IPS-15b (cell line): Measurements from ENCODE around the gene ANKRD23.
A peak's percentile ranks its signal among the peaks of the same experiment; 100 is the strongest.

Experiments used
- H3K27me3 ChIP-seq: one replicate; pipeline ENCODE4 v1.6.1; 2013; ENCODE audit warnings: low read length; ENCODE audit not compliant: control insufficient read depth, insufficient read depth
- H3K36me3 ChIP-seq: one replicate; pipeline ENCODE4 v1.6.1; 2013; ENCODE audit warnings: low read length; ENCODE audit not compliant: control insufficient read depth, insufficient read depth
- H3K4me1 ChIP-seq: one replicate; pipeline ENCODE4 v1.6.1; 2013; ENCODE audit warnings: mild to moderate bottlenecking, low read length; ENCODE audit not compliant: control insufficient read depth, insufficient read depth
- H3K4me3 ChIP-seq: one replicate; pipeline ENCODE4 v1.5.1; 2013; ENCODE audit warnings: low read depth, low read length
- H3K9ac ChIP-seq: one replicate; pipeline ENCODE4 v1.6.1; 2013; ENCODE audit warnings: low read depth, mild to moderate bottlenecking, low read length
- H3K9me3 ChIP-seq: one replicate; pipeline ENCODE4 v1.6.1; 2013; ENCODE audit warnings: mild to moderate bottlenecking, low read length; ENCODE audit not compliant: control insufficient read depth, insufficient read depth

Gene ANKRD23

DNA sequence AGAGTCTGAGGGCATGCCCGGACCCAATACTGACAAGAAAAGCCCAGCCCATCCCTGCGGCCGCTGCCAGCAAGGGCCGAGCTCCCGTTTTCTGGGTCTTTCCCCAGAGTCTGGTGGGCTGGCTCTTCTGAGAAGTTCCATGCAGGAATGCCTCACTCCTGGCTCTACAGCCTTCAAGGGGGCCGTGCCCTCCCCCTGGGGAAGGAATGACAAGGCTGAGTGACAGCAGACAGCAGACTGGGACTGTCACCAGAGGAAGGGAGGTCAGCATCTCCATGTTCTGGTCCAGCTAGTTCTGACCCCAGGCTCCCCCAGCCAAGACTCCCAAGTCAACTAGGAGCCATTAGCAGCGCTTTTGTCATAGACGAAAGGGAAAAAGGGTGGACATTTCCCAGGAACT is 39.1 kb upstream of the ANKRD23 start:
- no peak overlapping the region for H3K9ac ChIP-seq
- no peaks in the 10 kb centered on the region for H3K36me3 ChIP-seq
- peaks cover 13% of the 10 kb centered on the region for H3K4me1 ChIP-seq
- H3K9me3 ChIP-seq: no peaks in the 10 kb centered on the region
- no peak overlapping the region for H3K4me3 ChIP-seq
- no peaks in the 10 kb centered on the region for H3K27me3 ChIP-seq

DNA sequence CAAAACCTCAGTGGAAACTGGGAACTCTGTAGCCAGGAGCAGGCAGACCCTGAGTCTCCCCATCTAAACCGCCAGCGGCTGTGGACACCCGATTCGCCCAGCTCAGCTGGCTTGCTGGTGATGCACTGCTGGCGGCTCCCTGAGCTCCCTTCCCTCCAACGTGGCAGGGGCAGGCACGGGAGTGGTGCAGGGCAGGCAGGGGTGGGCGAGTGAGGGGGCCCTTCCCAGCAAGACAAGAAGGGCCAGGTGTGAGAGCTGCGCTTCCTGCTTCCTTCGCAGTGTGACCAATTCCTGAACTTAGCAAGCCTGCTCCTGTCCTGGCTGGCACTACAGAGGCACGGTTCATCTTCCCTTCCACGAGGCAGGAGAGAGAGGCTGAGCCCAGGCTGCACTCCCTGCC is 38.4 kb upstream of the ANKRD23 start:
- Histone ChIP-seq H3K36me3 (no peaks in the 10 kb centered on the region), H3K4me1 (peaks cover 13% of the 10 kb centered on the region), H3K4me3 (no peak overlapping the region), H3K9ac (no peak overlapping the region), H3K27me3 (no peaks in the 10 kb centered on the region), H3K9me3 (no peaks in the 10 kb centered on the region)

GRCh38 chr2:96881349-96882195 is 37.8 kb upstream of the ANKRD23 start:
- Histone ChIP-seq H3K4me1 (peaks cover 13% of the 10 kb centered on the region), H3K9me3 (no peaks in the 10 kb centered on the region), H3K36me3 (no peaks in the 10 kb centered on the region), H3K4me3 (peak overlapping the region; percentile 26), H3K9ac (no peak overlapping the region), H3K27me3 (no peaks in the 10 kb centered on the region)

DNA sequence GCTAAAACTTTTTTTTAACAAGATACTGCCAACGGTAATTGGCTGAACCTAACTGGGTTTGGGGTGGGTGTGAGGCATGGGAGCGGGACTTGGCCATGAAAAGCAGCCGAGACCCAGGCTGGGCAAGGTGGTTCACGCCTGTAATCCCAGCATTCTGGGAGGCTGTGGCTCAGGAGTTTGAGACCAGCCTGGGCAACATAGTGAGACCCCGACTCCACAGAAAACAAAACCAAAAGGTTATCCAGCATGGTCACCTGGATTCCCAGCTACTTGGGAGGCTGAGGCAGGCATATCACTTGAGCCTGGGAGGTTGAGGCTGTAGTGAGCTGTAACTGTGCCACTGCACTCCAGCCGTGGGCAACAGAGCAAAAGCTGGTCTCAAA is 37.1 kb upstream of the ANKRD23 start:
- Histone ChIP-seq H3K4me1 (peaks cover 13% of the 10 kb centered on the region), H3K27me3 (no peaks in the 10 kb centered on the region), H3K9ac (no peak overlapping the region), H3K36me3 (no peaks in the 10 kb centered on the region), H3K9me3 (no peaks in the 10 kb centered on the region), H3K4me3 (no peak overlapping the region)

DNA sequence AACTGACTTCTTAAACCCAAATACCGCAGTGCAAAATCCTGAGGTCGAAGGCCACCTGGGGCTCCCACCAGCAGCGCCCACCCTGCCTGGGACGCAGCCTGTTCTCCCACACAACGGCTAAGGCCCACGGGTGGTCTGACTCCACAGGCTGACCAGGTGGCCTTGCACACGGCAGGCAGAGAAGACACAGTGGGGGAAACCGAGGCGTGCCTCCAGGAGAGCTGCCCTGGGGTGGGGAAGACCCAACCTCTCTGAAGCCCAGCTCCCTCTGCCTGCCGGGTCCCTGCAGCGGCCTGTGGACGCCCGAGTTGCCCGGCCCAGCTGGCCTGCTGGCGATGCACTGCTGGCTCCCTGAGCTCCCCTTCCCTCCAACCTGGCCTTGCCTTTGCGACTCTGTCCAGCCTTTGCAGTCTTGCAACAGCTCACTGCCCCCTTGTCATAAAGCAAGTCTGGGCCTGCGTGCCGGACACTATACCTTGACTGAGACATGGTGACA is 35.8 kb upstream of the ANKRD23 start:
- Histone ChIP-seq H3K27me3 (no peaks in the 10 kb centered on the region), H3K4me3 (no peak overlapping the region), H3K36me3 (no peaks in the 10 kb centered on the region), H3K9ac (no peak overlapping the region), H3K9me3 (no peaks in the 10 kb centered on the region), H3K4me1 (peaks cover 17% of the 10 kb centered on the region)

DNA sequence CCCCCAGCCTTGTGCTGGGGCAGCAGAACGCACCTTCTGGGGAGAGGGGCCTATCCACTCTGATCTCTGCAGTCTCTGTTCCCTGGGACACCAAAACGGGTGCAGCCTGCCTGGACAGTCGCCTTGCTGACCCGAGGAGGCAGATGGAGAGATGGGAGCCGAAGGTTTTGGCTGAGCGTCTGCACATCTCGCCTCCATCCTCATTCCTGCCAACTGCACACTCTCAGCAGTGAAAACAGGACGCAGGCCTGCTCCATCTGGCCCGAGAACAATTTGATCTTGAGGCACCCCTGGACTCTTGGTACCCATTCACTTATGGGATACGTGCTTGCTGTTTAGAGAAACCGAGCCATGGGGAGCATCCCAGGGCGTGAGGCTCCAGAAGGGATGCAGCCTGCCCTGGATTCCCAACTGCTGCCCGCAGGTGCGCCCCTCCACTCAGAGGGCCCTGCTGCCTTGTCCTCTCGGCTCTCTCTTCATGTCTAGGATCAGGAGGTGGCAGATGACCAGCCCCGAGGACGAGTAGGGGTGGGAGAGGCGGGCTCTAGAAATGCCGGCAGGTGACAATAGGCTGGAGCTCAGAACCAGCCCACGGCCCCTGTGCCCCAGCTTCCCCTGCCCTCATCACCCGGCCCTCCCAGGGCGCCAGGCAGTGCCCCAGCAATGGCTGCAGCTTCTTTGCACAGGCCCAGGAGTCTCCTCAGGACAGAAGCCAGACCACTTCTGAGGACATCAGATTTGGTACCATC is 35.1 kb upstream of the ANKRD23 start:
- no peaks in the 10 kb centered on the region for H3K9me3 ChIP-seq
- H3K36me3 ChIP-seq: no peaks in the 10 kb centered on the region
- peaks cover 22% of the 10 kb centered on the region for H3K4me1 ChIP-seq
- H3K27me3 ChIP-seq: no peaks in the 10 kb centered on the region
- no peak overlapping the region for H3K9ac ChIP-seq
- H3K4me3 ChIP-seq: no peak overlapping the region

- Histone ChIP-seq H3K27me3 (no peaks in the 10 kb centered on the region), H3K36me3 (no peaks in the 10 kb centered on the region), H3K9ac (no peak overlapping the region), H3K4me1 (peaks cover 28% of the 10 kb centered on the region), H3K9me3 (no peaks in the 10 kb centered on the region), H3K4me3 (no peak overlapping the region)
Measured at GRCh38 chr2:96878171-96878570, 34.4 kb upstream of the ANKRD23 start.

DNA sequence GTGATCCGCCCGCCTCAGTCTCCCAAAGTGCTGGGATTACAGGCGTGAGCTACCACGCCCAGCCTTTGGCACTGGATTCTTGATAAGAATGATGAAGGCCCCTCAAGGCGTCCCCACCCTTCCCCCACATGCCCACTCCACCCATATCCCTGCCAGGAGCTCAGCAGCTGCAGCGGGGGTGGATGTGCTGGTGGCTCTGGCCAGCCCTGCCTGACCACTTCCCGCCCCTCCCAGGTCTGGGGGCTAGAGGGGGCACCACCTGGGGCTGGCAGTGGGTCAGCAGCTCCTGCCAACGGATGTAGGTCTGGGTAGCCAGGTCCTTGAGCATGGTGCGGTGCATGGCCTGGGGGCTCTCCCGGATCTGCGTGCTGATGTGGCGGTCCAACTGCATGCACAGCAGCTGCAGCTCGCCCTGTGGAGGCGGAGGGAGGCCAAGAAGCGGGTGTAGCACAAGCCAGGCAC is 33.8 kb upstream of the ANKRD23 start:
- peaks cover 28% of the 10 kb centered on the region for H3K4me1 ChIP-seq

GRCh38 chr2:96877042-96877451 is 33.2 kb upstream of the ANKRD23 start:
- H3K36me3 ChIP-seq: no peaks in the 10 kb centered on the region
- H3K27me3 ChIP-seq: no peaks in the 10 kb centered on the region
- H3K4me3 ChIP-seq: no peak overlapping the region
- no peak overlapping the region for H3K9ac ChIP-seq
- H3K4me1 ChIP-seq: peaks cover 24% of the 10 kb centered on the region
- no peaks in the 10 kb centered on the region for H3K9me3 ChIP-seq

More for the DNA sequence above, 33.8 kb upstream of the ANKRD23 start:
- no peak overlapping the region for H3K4me3 ChIP-seq
- no peak overlapping the region for H3K9ac ChIP-seq
- H3K9me3 ChIP-seq: no peaks in the 10 kb centered on the region
- H3K36me3 ChIP-seq: no peaks in the 10 kb centered on the region
- no peaks in the 10 kb centered on the region for H3K27me3 ChIP-seq

DNA sequence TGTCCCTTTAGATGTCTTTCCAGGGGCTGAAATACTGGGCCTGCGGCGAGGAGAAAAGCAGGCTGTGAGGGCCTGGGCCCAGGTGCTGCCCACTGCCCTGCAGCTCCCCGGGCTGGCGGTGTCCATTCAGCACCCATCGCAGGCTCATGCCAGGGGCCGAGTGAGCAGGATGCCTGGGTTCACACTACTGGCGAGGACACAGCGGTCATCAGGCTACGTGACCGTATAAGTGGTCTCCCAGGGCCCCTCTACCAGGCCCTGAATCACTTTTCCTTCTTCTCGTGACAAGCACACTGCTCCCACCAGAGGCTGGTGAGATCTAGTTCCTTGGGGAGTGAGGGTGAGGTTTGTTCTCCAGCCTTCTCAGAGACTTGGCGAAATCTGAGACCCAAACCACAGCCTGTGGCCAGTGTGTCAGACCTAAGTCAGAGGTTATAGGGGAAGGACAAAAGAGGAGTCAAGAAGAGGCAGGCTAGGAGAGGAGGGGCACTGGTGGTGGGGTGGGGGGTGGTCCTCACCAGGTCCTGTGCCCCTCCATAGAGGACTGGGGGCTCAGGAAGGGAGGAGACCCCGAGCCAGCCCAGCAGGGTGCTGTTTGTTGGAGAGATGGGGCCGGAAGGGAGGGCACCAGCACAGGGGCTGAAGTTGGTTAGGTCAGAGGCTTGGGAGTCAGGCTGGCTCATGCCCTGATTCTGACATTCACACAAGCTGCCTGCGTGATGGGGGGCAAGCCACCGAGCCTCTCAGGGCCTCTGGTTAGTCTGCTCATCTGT is 32.6 kb upstream of the ANKRD23 start:
- Histone ChIP-seq H3K9me3 (no peaks in the 10 kb centered on the region), H3K9ac (no peak overlapping the region), H3K27me3 (no peaks in the 10 kb centered on the region), H3K4me3 (no peak overlapping the region), H3K4me1 (peaks cover 19% of the 10 kb centered on the region), H3K36me3 (no peaks in the 10 kb centered on the region)

DNA sequence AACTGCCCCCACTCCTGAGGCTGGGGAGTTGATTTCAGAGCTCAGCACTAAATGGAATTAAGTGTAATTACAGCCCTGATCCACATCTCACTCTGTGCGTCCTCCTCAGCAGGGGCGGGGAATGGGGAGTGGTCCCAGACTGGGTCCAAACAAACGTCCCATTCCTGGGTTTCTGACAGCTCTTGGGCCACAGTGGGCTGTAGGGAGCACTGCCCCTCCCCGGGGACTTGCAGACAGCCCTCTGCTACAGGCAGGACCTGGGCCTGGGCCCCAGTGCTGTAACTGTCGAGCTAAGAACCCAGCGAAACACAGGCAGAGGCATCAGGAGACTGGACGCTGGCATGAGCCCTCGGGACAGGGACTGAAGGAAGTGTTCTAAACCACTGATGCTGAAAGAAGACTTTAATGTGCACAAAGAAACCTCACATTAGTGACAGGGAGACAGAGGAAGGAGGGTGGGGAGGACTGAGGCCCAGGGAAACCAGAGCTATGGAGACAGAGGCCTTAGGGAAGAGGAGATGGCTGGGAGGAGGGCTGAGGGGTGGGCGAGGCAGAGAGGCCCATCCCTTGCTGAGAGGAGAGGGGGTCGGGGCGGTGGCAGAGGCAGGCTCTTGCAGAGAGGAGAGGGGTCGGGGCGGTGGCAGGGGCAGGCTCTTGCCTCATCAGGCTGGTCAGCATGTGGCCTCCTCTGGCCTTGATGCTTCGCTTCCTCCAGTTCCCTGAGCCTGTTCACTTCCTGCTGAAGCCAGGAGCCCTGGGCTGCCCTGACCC is 31.9 kb upstream of the ANKRD23 start:
- H3K4me1 ChIP-seq: peaks cover 19% of the 10 kb centered on the region
- no peak overlapping the region for H3K4me3 ChIP-seq
- no peak overlapping the region for H3K9ac ChIP-seq
- H3K36me3 ChIP-seq: no peaks in the 10 kb centered on the region
- H3K27me3 ChIP-seq: peaks cover 3% of the 10 kb centered on the region
- no peaks in the 10 kb centered on the region for H3K9me3 ChIP-seq
